Adrenal gland (tissue), 12 donors: ENCODE data around the gene DOCK10. TPM values are rescaled to one million over a fixed set of nuclear protein-coding genes. Genes with fewer than 3 reads are reported as not detected.

ENCODE experiments used
- DNase-seq, 7 donors: peaks; one replicate each; pipeline ENCODE4 v3.0.0-alpha.2; 2019 to 2020
- H3K27ac ChIP-seq, 5 donors: fragments of 200-600 bp; sonication (generic) in 4 of 5; 1 replicate in 3 of 5; 2 replicates in 2 of 5; pipeline versions ENCODE4 v1.5.1 to v1.8.0; 2016 to 2020; ENCODE audit warnings: mild to moderate bottlenecking in 1 of 5
- H3K27me3 ChIP-seq: fragments of 200-600 bp; 2 replicates; pipeline ENCODE4 v1.8.0; 2021
- H3K36me3 ChIP-seq, 2 donors: fragments of 200-600 bp; replicated peaks in 1 of 2; 1 replicate in 1 of 2; 2 replicates in 1 of 2; pipeline versions ENCODE4 v1.5.1 to v1.8.0; 2018 to 2022
- H3K4me1 ChIP-seq, 2 donors: fragments of 200-600 bp; replicated peaks in 1 of 2; 1 replicate in 1 of 2; 2 replicates in 1 of 2; pipeline versions ENCODE4 v1.5.1 to v1.8.0; 2018 to 2021
- H3K4me3 ChIP-seq, 4 donors: fragments of 200-600 bp; sonication (generic) in 3 of 4; one replicate each; pipeline ENCODE4 v1.5.1; 2016 to 2018
- H3K9me3 ChIP-seq, 3 donors: fragments of 200-600 bp; sonication (generic) in 1 of 3; replicated peaks in 1 of 3; 1 replicate in 2 of 3; 2 replicates in 1 of 3; pipeline versions ENCODE4 v1.5.1 to v1.8.0; 2016 to 2021
- CTCF ChIP-seq, 6 experiments: fragments of 450-650 bp in 4 of 6; fragments of 200-600 bp in 2 of 6; sonication (generic) in 1 of 6; IDR thresholded peaks; 1 replicate in 5 of 6; 2 replicates in 1 of 6; pipeline versions ENCODE4 v1.5.1 to v1.8.0; 2016 to 2021; ENCODE audit warnings: antibody characterized with exemption in 6 of 6, mild to moderate bottlenecking in 2 of 6, moderate library complexity in 1 of 6
- POLR2A ChIP-seq, 2 donors: fragments of 450-650 bp; IDR thresholded peaks; one replicate each; pipeline ENCODE4 v1.6.1; 2017; ENCODE audit warnings: antibody characterized with exemption in 2 of 2, mild to moderate bottlenecking in 2 of 2, moderate library complexity in 1 of 2
- WGBS, 4 donors: extraction: QIAGEN DNeasy Blood & Tissue Kit in 2 of 4; methylation state at CpG; one replicate each; pipeline versions ENCODE4 v1.1.5 to v1.1.7; 2013 to 2017; 5-methylcytosine and 5-hydroxymethylcytosine counted together
- intact Hi-C, 2 donors: fragments of 100-400 bp; cut with DNase I; formaldehyde crosslinking; loops; one replicate each; pipeline versions ENCODE4 v1.14.1 to v1.15.0; 2022 to 2023
- polyA plus RNA-seq, 3 donors: library from polyadenylated mRNA; stranded (reverse); fragments of 200-250 nt in 2 of 3; fragments of 350-450 nt in 1 of 3; fragmentation: Illumina TruSeq in 1 of 3; extraction: RNeasy Lipid Tissue Mini Kit (QIAGEN cat#74804) in 1 of 3; gene quantifications; one replicate each; pipeline ENCODE4 v1.2.3, GENCODE V29; 2013 to 2014
- total RNA-seq, 9 donors: library from RNA; depleted of rRNA in 4 of 9; stranded (reverse); fragments of >200 nt in 4 of 9; fragments of 120-200 nt in 1 of 9; fragmentation: NEBNext Ultra II Directional in 1 of 9; extraction: Animal tissue kit (Norgen Biotek cat#: 25700) in 1 of 9; gene quantifications; one replicate each; pipeline versions ENCODE4 v1.1.0 to v1.2.4, GENCODE V29; 2013 to 2023
- donor health status: healthy with polysubstance abuse.
- donor health status: Bipolar disorder and iron deficiency.
- donor health status: DM: yes; HTN: yes; CAD: no.
- donor health status: DM: no; HTN: no; CAD: no.
- donor health status: DM: no; HTN: no; CAD: no.
- donor health status: DM: yes; HTN: yes; CAD: no.

Gene DOCK10
- total and polyA plus RNA-seq, 12 donors = 6.2 to 40.8 (median 20.0) TPM

DNA sequence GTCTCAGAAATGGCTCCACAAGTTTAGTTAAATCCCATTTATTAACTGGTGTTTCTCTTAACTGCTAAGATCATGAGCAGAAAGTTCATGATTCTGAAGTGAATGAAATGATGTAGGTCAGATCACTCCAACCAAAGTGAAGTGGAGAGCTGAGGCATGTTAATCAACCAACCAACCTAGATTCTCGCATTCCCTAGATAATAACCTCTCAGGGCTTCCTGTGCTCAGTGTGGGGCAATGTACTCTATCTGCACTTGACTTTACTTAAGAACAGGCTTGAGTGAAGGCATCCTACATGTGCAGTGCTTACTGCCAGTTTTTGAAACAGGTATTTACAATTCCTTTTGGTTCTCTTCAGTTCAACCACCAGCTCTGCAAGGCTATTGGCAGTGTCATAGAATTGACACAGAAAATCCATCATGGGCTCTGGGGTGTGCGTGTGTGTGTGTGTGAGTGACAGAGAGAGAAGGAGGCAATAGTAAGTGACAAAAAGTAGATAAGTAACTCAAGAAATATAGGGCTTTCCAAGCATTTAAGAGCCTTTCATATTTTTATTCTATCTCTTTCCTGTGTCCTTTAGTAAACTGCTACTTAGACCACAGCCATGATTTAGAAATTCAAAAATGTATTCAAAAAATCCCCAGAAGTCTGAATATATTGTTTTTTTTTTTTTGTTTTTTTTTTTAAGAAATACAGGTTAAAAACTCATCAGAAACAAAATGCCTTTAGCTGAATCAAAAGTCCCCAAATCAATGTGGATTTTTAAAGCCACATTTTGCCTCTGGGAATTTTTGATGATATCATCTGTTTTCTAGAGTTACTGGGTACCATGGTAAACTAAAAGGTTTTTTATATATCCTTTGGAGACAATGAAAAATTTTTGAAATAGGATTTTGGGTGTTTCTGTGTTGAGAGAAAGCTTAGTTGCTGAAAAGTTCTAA is 28.6 kb downstream of the DOCK10 start:
- WGBS, 4 donors = 73 to 80% (median 77%) methylated on average over 2 of the region's 2 CpGs
- no peak for DNase-seq
- Histone ChIP-seq H3K36me3 (no peaks in the 10 kb centered on the region), H3K4me3 (no peak overlapping the region), H3K27me3 (no peaks in the 10 kb centered on the region), H3K4me1 (peaks cover 5 to 7% of the 10 kb centered on the region in 2 donors), H3K9me3 (no peaks in the 10 kb centered on the region), H3K27ac (peak overlapping the region in 1 of 5 donors; percentile 23)
- no peak for TF ChIP-seq CTCF (IDR thresholded peaks at IDR 0.05)
- TF ChIP-seq POLR2A (IDR thresholded peaks at IDR 0.05) = no peak
- intact Hi-C loops = no loop called here

- no peaks in the 10 kb centered on the region for H3K9me3 ChIP-seq
- peaks cover 5 to 7% of the 10 kb centered on the region in 2 donors for H3K4me1 ChIP-seq
- TF ChIP-seq POLR2A (IDR thresholded peaks at IDR 0.05) (no peak), CTCF (IDR thresholded peaks at IDR 0.05) (no peak)
- DNase-seq = no peak
- no peak overlapping the region for H3K4me3 ChIP-seq
- intact Hi-C loops = no loop called here
- peak overlapping the region in 1 of 5 donors; percentile 67 for H3K27ac ChIP-seq
- 84 to 94% (median 88%) methylated on average over 10 to 11 of the region's 11 CpGs for WGBS, 4 donors
- no peaks in the 10 kb centered on the region for H3K27me3 ChIP-seq
- H3K36me3 ChIP-seq = no peaks in the 10 kb centered on the region
Observed at GRCh38 chr2:225011585-225011984, 30.7 kb downstream of the DOCK10 start.

DNA sequence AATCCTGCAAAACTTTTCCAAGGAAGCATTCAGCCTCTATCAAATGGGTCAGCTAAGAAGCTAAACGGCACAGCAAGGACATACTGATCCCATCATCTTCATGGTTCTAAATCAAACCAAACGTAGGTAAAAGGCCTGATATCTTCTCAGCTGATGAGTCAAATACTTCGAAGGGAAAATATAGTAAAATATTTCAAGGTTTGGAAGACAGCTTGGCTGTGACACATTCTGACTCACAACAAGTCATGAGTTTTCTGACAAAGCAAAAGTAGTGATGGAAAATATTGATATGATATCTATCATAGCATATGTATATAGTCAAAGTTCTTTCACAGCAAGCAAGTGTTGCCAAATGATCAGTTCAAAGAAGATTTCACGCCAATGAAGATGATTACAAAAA is 31.5 kb downstream of the DOCK10 start:
- H3K9me3 ChIP-seq = no peaks in the 10 kb centered on the region
- no peaks in the 10 kb centered on the region for H3K36me3 ChIP-seq

More for the DNA sequence above, 31.5 kb downstream of the DOCK10 start:
- no peak for TF ChIP-seq POLR2A (IDR thresholded peaks at IDR 0.05)
- no peak for TF ChIP-seq CTCF (IDR thresholded peaks at IDR 0.05)
- peak in 3 of 7 donors; percentile 26 to 47 (median 31) for DNase-seq
- Histone ChIP-seq H3K27ac (peak overlapping the region in 3 of 5 donors; percentile 58 to 67 (median 65)), H3K27me3 (no peaks in the 10 kb centered on the region), H3K4me1 (peaks cover 5 to 7% of the 10 kb centered on the region in 2 donors), H3K4me3 (no peak overlapping the region)
- WGBS, 4 donors = 36 to 47% (median 44%) methylated on average over 4 of the region's 4 CpGs
- intact Hi-C loops = no loop called here
